ENCODE results near the gene ATP2C1.

GRCh38 chr3:130950641-130951040 is 56.8 kb downstream of the ATP2C1 start:
- TF ChIP-seq, protein P1, sequence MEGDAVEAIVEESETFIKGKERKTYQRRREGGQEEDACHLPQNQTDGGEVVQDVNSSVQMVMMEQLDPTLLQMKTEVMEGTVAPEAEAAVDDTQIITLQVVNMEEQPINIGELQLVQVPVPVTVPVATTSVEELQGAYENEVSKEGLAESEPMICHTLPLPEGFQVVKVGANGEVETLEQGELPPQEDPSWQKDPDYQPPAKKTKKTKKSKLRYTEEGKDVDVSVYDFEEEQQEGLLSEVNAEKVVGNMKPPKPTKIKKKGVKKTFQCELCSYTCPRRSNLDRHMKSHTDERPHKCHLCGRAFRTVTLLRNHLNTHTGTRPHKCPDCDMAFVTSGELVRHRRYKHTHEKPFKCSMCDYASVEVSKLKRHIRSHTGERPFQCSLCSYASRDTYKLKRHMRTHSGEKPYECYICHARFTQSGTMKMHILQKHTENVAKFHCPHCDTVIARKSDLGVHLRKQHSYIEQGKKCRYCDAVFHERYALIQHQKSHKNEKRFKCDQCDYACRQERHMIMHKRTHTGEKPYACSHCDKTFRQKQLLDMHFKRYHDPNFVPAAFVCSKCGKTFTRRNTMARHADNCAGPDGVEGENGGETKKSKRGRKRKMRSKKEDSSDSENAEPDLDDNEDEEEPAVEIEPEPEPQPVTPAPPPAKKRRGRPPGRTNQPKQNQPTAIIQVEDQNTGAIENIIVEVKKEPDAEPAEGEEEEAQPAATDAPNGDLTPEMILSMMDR (IDR thresholded peaks at IDR 0.05 in 8 of 11, conservative IDR thresholded peaks at IDR 0.05 in 3 of 11), result no peak
- TF ChIP-seq POLR2A (IDR thresholded peaks at IDR 0.05), result no peak
- TF ChIP-seq POLR2AphosphoS5 (IDR thresholded peaks at IDR 0.05), result no peak
